NCI-H187 (cell line): Measurements from ENCODE around the gene CCDC86.
A peak's percentile ranks its signal among the peaks of the same experiment; 100 is the strongest.

ENCODE experiments used
- DNase-seq, 2 experiments: peaks; one replicate each; lab custom pipeline; 2025; lab: John Stamatoyannopoulos, UW

CCDC86 gene

DNA sequence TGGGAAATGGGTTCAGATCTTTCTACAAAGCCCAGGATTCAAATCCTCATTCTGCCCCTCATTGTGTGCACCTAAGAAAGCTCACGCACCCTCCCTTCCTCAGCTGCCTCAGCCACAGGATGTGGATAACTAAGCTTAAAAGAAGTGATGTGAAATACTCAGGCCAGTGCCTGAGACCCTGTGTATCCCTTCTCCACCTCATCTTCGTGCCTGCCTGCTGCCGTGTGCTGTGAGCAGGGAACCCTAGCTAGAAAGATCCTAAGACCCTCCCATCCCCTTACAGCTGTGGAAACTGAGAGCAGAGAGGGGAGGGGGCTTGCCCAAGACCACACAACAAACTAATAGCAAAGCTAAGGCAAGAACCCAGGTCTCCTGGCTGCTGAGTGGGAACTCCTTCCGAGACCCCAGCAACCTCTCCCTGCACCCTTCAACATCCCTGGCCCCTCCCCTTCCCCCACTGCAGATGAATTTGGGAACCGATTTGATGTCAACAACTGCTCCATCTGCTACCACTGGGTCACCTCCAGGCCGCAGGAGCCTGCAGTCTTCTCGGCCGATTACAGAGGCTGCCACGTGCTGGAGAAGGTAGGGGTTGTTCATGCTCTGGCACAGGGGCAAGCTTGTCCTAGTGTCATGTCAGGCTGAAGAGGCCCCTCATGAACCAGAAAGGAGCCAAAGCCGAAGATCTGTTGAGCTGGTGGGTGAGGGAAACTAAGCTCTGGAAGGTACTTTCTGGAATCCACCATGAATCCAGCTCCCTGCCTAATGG, 27.0 kb downstream of the CCDC86 start:
- DNase-seq, result no peak

DNA sequence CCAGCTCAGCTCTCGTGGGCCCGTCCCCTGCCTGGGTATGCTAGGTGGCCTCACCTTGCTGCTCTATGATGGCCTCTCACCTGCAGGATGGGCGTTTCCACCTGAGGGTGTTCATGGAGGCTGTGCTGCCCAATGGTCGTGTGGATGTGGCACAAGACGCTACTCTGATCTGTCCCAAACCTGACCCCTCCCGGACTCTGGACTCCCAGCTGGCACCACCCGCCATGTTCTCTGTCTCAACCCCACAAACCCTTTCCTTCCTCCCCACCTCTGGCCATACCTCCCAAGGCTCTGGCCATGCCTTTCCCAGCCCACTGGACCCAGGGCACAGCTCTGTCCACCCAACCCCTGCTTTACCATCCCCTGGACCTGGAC, 27.5 kb downstream of the CCDC86 start:
- no peak for DNase-seq

DNA sequence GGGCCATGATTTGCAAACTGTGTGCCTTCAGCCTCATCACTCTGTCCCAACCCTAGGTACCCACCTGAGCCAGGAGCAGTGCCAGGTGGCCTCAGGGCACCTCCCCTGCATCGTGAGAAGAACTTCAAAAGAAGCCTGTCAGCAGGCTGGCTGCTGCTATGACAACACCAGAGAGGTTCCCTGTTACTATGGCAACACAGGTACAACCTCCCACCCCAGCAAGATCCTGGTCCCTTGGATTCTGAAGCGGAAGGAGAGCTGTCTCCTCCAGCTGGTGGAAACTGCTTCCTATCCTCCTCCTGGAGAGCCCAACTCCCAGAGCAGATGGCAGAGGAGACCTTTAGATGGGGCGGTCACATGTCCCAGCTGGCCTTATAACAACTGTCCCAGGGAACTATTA, 28.4 kb downstream of the CCDC86 start:
- no peak for DNase-seq

DNA sequence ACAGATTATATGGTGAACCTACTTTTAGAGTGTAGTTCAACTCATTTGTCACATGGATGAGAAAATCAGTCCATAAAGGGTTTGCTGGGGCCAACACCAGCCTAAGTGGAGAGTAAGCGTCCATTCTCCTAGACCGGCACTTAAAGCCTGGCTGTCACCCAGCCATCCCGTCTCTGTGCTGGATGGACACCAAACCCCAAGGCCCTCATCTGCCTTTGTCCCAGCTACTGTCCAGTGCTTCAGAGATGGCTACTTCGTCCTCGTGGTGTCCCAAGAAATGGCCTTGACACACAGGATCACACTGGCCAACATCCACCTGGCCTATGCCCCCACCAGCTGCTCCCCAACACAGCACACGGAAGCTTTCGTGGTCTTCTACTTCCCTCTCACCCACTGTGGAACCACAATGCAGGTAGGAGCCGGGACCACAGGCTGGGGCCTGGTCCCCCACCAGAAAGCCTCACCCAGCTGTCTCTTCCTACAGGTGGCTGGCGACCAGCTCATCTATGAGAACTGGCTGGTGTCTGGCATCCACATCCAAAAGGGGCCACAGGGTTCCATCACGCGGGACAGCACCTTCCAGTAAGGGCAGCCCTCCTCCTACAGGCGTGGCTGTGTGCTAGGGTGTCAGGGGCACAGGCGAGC, 28.9 kb downstream of the CCDC86 start:
- DNase-seq, result no peak

DNA sequence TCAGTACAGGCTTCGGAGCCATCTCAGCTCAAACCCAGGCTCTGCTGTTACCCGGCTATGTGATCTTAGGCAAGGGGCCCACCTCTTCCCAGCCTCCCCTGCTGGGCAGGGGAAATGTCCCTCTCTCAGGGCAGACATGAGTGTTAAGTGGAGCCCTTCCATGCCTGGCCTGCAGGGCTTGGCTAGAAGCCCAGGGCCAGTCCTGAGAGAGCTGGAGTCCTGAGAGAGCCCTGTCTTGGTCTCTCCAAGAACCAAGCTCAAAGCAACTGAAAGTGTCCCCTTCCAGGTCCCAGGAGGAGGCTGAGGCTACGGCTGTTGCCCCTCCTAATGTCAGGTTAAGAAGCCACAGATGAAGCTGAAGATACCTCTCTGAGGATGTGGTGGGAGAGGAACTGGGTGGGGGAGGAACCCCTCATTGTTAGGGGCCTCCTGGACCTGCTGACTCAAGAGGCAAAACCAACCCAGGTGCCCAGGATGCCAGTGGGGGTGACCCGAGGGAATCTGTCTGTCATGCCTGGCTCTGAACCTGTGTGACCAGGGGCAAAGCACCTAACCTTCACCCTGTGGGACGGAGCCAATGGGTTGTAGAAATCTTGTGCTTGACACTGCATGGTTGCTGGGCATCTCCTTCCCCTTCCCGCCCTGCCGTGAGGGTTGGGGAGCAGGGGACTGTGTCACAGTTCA, 29.6 kb downstream of the CCDC86 start:
- no peak for DNase-seq

DNA sequence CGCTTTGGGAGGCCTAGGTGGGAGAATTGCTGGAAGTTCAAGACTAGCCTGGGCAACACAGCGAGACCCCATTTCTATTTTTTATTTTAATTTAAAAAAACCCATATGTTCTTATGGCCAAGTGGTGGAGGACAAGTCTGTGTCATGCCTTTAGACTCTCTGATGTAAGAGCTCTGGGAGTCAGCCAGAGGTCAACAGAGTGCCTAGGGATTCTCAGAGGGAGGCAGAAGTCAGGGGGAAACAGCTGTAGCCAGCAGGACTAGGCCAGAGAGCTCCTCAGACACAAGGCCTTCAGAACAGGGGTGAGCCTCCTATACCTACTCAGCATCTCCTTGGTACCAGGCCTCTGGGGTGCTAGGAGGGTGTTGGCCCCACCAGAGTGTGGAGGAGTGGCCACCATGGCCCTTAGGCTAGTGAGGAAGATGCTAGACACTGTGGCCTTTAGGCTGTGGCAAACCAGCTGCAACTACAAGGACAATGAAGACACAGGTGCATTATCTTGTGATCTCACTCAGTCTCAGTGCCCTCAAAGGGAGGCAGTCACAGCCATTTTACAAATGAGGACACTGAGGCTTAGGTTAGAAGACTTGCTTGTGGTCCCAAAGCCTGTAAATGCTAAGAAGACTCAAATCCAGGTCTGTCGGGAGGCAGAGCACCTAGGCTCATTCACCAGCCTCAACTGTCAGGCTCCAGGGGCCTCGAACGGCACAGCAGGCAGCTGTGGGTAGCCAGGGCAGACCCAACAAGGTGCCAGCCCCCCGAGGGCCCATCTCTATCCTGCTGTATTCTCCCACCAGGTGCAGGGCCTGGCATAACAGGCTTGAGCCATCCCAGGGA, 30.4 kb downstream of the CCDC86 start:
- DNase-seq, result no peak

DNA sequence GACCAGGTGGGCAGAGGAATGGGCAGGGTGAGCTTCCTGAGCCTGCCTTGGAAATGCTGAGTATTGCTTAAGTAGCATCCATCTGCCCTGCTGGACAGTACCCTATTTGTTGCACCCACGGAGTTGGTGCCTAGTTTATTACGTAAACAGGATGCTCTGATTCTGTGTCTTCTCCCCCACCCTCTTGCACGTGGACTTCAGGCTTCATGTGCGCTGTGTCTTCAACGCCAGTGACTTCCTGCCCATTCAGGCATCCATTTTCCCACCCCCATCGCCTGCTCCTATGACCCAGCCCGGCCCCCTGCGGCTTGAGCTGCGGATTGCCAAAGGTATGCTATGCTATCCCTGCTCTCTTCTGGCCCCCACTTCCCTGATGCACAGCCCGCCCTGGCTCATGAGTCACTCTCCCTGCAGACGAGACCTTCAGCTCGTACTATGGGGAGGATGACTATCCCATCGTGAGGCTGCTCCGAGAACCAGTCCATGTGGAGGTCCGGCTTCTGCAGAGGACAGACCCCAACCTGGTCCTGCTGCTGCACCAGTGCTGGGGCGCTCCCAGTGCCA, 31.1 kb downstream of the CCDC86 start:
- DNase-seq, result no peak

DNA sequence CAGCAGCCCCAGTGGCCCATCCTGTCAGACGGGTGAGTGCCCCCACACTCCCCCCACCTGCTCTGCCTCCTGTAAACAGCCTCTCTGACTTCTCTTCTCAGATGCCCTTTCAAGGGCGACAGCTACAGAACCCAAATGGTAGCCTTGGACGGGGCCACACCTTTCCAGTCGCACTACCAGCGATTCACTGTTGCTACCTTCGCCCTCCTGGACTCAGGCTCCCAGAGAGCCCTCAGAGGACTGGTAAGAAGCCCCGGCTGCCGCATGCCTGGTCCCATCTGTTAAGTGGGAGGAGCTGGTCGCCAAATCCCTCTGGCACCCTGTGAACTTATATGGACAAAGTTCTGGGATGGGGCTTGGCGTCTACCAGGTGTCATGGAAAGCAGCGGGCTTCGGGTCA, 31.6 kb downstream of the CCDC86 start:
- no peak for DNase-seq

DNA sequence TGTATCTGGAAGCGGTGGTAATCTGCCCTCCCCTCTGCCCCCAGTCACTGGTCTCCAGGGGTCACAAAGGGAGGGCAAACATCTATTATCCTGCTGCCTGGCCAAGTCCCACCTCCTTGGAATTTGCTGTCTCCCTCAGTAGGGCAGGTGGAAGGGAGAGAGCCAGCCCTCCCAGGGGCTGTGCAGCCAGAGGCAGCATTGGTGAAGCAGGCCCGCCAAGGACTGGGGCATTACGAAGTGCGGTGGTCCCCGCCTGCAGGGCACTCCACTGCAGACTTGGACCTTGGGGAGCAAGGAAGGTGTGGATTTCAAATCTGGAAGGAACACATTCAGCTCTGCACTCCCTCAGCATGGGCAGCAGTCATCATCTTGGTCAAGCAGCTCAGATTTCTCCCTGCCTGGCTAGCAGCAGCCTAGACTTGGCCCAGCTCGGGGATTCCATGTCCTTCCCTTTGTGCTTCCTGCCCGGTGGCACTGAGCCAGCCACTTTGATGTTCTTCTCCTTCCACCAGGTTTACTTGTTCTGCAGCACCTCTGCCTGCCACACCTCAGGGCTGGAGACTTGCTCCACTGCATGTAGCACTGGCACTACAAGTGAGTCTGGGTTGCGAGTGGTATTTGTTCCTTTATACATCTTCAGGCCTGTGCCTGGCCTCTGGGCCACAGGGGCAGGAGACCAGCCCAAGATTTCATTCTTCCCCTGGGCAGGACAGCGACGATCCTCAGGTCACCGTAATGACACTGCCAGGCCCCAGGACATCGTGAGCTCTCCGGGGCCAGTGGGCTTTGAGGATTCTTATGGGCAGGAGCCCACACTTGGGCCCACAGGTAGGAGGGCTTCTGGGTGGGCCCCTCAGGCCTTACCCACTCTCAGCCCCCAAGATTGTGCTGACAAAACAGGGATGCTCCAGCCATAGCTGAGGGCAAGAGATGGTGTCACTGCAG, 32.8 kb downstream of the CCDC86 start:
- DNase-seq, result no peak

DNA sequence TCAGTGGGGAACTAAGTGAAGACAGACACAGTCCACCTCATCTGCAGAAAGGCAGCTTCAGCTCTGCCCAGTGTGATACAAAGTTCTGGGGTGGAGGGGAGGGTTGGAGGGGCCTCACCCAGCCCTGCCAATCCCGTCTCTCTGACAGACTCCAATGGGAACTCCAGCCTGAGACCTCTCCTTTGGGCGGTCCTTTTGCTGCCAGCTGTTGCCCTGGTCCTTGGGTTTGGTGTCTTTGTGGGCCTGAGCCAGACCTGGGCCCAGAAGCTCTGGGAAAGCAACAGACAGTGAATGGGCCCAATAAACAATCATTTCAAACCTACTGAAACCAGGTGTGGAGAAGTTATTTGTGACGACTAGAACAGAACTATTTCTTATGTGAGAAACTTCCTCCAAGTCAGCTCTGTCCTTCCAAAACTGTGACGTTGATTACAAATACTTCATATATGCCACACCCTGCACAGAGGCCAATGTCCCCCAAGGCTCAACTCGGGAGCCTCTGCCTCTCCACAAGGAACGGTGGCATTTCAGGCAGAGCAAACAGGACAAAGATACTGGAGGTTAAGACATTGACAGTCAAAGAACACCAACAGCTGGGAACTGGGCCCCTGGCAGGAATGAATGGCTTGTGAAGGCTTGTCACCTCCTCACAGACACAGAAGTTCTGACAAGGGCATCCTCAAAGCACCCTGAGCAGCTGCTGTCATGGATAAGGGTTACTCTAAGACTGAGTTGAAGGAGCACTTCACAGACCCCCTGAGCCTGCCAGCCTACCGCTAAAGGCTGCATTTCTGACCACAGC, 33.7 kb downstream of the CCDC86 start:
- DNase-seq, result no peak

DNA sequence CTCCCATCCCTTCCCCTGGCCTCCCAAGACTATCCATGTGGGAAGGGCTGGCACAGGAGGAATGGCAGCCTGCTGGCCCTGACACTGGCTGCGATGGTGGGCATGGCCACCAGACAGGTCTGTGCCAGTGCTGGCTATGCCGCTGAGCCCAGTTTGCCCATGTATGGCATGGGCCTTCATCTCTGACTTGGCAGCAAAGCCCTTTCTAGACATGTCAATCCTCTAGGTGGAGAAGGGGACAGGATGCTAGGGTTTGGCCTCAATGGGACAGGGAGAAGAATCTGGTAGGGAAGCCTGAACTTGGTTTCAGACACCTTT, 34.2 kb downstream of the CCDC86 start:
- no peak for DNase-seq

DNA sequence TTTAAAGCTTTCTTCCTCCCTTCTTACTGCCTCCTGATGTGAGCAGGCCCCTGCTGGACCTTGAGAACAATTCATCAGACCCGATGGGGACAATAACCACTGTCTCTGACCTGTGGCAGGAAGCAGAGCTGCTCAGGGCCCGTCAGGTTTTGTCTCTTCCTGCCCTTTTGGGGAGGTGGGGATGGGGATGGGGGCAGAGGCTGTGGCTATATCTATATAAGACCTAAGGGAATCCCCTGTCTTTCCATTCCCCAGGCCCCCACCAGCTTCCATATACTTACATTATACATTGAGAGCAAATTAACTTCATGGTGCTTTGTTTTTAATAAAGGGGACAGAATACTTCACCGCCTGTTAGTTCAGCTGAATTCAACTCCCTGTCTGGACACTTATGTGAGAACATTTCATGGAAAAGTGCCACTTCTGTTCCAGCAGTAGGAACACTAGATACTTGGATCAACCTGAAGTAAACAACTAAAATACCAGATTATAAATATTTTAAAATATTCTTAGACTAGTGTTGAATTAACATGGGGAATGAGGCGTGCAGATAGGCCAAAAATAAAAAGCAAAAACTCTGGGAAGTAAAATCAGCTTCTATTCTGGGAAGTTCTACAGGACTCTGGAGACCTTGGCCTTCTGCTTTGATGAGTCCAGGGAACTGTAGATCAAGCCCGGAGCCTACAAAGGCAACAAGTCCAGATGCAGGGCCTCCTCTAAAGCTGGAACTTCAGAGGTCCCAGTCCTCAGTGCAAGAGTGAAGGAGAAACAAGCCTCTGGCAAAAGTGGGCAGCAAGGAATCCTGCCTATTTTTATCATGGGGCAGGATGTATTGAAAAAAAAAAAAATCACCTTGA, 36.6 kb downstream of the CCDC86 start:
- DNase-seq, result no peak

DNA sequence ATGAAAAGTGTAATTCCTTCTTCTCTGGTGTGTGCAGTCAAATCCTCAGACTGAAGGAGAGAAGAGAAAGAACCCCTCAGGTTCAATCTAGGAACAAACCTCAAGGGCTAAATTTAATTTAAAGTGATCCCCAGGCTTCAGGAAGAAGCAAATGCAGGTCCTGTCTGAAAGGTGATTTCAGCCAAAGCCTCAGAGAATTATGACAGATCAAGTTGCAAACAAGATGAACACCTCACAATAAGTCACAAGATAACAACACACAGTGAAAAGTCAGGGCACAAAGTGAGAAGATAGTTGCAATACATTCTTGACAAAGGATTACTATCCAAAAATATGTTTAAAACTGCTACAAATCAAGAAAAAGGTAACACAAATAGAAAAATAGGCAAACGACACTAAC, 37.2 kb downstream of the CCDC86 start:
- no peak for DNase-seq

DNA sequence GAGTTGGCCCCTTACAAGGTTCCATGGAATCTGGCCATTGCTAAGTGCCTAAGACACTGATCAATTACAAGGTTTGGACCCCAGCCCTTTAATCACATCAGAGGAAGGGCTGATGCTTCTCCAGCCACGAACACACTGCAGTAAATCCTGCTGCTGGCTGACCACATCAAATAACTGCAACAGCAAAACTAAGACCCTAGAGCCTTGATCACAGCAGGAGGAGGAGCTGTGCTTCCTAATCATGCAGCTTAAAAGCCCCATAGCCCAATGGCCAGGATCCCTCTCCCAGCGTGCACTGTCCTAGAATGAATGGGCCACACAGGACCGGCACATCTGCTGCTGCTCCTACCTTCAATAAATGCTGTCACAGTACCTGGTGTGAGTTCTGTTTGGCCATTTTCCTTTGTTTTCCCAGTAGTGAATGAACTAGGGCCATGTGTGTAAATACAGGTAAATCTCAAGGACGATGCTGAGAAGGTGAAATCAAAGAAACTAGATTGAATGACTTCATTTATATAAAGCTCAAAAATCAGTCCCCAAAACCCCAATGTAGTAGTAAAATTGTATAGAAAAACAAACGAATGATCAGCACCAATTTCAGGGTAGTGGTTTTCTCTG, 38.2 kb downstream of the CCDC86 start:
- DNase-seq, result no peak

DNA sequence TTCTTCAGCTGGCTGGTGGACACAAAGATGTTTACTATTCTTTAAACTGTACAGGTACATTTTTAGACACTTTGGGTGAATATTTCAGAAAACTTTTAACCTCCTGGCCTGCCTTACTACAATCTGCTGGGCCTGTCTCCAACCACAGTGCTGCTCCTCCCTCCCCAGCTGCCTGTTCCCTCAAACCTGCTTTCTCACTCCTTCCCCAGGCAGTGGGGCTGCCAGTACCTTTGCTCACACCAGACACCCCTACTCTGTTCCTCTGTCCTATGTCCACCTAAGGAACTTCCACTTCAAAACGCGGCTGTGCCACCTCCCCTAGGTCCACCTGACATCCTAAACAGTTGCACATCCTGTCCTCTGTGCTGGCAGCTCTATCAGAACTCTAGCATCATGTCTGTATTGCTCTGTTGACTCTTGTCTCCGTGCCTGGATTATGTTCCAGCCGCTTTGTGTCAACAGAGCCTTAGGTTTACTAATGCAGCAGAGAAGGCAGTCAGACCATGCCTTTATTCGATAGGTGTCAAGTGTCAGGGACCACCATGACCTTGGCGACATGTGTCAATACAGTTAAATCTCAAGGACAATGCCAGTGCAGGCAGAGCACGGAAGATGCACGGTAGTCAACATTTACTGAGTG, 38.9 kb downstream of the CCDC86 start:
- DNase-seq, result peak; percentile 24 to 54

DNA sequence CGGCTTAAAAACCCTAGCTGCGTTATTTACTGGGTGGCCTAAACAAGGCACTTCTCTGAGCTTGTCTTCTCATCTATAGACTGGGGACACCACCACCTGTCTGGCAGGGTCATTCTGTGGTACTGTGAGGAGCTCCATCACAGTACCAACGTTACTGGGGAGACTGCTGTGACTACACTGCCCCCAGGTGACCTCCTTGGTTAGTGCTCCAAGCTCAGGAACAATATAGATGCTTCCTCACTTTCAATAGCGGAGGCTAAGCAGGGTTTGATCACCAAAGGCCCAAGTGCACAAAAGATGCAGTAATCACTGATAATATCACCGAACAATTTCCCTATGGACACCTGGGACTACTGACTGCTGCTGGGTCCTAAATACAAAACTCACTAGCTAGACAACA, 45.6 kb downstream of the CCDC86 start:
- peak in 1 of 2 experiments; percentile 2 for DNase-seq

DNA sequence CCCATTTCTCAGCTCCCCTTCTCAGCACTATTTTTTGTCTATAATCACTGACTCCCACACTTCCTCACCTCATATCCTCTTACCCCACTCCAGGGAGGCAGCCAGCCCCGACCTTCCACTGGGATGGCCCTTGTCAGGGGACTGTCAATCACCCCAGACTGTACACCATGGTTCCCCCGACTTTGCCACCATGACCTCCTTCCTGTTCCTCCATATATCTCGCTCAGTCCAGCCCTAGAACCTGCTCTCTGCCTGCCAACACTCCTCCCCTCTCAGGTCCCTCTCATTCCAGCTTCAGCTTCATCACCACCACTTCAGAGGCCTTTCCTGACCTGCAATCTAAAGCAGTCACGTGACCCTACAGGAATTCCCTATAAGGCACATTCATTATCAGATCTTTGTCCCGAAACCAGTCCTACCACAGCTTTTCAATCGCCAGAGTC, 48.0 kb downstream of the CCDC86 start:
- no peak for DNase-seq

DNA sequence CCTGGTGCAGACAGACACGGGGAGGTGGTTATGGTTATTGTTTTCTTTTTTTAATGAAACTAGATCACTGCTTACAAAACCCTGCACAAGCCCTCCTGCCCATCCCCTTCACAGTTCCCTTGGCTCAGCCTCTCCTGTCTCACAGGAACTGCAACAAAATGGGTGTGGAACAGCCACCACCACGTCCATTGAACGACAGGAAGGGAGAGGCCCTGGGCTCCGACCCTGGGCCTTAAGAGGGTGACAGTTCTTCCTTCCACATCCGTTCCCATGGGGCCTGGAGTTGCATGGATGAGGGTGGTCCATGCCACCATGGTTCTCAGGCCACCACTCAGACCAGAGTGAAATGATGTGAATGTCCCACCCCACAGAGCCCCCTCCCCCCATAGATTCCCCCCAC, 48.8 kb downstream of the CCDC86 start:
- no peak for DNase-seq
